ENCODE results near the gene SMKR1.
"Not testable (repeated sequence)": the region's sequence is repeated elsewhere in the genome, so short reads cannot be mapped to it uniquely, and the experiment has no call there.

Gene SMKR1

DNA sequence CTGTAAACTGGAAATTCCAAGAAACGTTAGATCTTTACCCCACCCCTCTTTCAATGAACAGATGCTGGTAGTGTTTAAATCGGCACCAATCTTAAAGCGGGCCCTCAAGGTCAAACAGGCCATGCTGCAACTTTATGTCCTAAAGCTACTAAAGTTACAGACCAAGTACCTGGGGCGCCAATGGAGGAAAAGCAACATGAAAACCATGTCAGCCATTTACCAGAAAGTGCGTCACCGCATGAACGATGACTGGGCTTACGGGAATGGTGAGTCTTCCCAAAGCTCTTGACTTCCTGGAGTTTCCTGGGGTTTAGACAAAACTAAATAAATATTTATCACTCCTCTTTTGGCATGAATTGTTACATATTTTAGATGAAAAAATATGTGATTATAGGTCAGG lies 19.6 kb upstream of the SMKR1 start:
- DNase-seq: no peak

DNA sequence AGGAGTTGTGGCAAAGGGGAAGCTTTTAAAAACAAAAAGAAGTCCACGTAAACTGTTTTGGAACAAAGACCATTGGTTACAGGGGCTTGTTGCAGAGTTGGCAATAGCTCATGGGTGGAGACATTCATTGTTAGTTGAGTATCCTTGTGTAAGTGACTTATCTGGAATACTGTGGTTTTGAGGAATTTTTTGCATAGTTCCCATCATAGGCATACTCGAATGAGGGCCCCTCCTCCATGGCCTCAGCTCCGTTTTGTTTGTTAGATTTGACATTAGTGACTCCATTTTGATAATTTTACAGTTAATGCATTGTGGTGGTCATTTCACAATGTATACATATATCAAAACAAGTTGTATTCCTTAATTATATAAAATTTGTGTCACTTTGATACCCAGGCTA lies 12.8 kb upstream of the SMKR1 start:
- DNase-seq: no peak

- DNase-seq: no peak
Observed at GRCh38 chr7:129492391-129492790, 9.9 kb upstream of the SMKR1 start.

DNA sequence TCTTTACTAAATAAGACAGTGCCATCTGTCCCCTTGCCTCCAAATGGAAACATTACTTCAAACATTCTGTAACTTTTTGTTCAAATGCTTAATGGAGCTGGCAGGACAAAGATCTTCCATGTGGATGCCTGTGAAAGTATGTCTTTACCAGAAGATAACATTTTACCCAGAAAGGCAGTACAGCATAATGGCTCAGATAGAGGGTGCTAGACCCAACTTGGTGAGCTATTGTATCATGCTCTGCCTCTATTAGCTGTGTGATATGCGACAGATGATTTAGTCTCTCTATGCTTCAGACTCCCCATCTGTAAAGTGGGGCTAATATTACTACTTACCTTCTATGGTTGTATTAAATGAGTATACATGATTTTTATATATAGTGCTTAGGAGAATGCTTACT lies 8.8 kb upstream of the SMKR1 start:
- DNase-seq: peak in 1 of 58 donors; percentile 58

DNA sequence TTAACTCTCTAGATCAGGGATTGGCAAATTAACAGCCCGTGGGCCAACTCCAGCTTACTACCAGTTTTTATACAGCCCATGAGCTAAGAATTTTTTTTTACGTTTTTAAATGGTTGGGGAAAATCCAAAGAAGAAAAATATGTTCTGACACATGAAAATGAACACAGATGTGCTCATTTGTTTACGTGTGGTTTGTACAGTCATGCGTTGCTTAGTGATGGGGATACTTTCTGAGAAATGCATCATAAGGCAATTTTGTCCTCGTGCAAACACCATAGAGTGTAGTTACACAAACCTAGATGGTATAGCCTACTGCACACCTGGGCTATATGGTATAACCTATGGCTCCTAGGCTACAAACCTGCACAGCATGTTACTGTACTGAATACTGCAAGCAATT lies 8.3 kb upstream of the SMKR1 start:
- no peak for DNase-seq

DNA sequence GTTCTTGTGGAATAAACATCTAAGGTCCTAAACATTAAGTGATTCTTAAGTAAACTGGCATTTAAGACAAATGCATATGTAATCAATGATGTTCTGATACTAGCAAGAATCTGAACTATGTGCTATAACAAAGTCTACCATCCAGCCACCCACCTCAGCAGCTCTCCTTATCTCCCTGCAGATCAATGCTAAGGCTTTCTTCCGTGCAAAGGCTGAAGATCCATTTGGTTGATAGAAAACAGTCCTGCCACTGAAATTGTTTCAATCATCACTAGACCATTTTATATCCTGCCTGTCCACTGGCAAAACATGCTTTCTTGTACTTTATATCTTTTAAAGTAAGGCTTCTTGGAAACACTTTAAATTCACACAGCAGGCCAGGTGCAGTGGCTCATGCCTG lies 6.3 kb upstream of the SMKR1 start:
- DNase-seq: no peak

GRCh38 chr7:129496653-129497052 lies 5.7 kb upstream of the SMKR1 start:
- no peak for DNase-seq

GRCh38 chr7:129497156-129497555 lies 5.2 kb upstream of the SMKR1 start:
- DNase-seq: no peak

DNA sequence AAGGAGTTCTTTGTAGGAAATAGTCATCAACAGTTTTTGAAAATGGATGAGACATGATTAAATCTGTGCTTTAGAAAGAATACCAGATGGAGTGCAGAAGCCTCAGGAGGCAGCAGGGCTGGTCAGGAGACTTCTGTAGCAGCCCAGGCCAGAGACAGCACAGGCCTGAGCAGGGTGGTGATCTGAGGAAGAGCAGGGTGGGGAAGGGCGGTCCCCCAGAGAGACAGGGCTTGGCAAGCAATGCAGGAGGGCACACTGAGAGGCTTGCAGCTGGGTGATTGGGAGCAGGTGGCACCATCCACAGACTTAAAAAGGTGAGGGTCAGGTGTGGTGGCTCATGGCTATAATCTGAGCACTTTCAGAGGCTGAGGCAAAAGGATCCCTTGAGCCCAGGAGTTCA lies 4.3 kb upstream of the SMKR1 start:
- no peak for DNase-seq

DNA sequence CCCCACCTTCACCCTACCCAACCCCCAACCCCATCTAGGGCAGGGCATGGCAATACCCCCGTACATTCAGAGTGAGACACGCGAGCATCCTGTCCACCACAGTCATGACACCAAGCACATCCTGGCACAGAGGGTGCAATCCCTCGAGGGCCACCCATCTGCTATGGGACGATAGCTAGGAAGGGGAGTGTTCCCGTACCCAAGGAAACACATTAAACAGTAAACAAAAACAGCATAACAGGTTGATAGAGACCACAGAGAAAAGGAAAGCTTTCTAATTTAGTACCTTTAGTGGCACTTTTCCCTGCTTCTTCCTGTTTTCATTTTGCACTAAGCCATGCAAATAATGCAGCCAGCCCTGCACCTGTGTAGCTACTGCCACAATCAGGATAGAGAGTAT lies 2.3 kb upstream of the SMKR1 start:
- DNase-seq: no peak

- peak in 12 of 58 donors; percentile 0 to 59 (median 16) for DNase-seq
Observed at GRCh38 chr7:129502708-129503685, 666 bp downstream of the SMKR1 start.

- no peak for DNase-seq
Observed at GRCh38 chr7:129503725-129504124, 1.4 kb downstream of the SMKR1 start.

- no peak for DNase-seq
Observed at GRCh38 chr7:129512192-129512591, 9.9 kb downstream of the SMKR1 start.

GRCh38 chr7:129513546-129513945 lies 11.2 kb downstream of the SMKR1 start:
- DNase-seq: no peak

GRCh38 chr7:129514683-129515082 lies 12.4 kb downstream of the SMKR1 start:
- DNase-seq: no peak

- no peak for DNase-seq
Observed at GRCh38 chr7:129515381-129515780, 13.1 kb downstream of the SMKR1 start.

- no peak for DNase-seq
Observed at GRCh38 chr7:129517931-129518330, 15.6 kb downstream of the SMKR1 start.

GRCh38 chr7:129519464-129519863 lies 17.1 kb downstream of the SMKR1 start:
- no peak for DNase-seq

DNA sequence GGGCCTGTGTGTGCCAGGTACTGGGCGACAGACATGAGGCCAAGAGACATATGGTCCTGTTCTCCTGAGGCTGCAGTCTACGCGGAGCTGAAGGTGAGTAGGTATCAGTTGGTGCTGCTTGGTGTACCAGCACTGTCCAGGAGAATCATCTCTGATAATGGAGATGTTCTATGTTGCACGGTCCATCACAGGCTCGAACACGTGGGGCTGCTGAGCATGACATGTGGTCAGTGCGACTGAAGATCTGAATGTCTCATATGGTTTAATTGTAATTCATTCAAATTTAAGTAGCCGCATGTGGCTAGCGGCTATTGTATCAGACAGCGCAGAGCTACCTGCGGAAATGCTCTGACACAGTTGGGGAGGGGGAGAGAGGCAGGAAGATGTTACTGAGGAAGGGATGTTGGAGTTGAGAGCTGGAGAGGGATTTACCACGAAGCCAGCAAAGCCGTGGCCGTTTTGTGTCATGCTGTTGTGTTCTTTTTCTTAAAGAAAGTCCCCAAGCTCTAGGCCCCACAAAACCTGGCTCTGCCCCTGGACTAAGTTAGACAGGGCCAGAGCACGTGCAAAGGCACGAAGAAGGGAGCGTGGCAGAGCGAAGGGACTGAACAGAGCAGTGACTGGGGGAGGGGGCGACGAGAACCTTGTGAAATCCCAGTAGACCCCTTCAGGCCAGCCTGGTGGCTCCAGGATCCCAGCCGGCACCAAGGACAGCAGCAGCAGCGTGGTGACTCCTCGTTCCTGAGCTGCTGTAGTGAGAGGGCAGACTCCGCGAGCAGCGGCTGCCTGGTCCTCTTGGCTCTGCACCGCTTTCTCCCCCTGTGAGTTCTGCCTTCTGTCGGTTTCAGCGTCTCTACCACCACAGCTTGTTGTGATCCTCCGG lies 20.0 kb downstream of the SMKR1 start:
- no peak for DNase-seq

DNA sequence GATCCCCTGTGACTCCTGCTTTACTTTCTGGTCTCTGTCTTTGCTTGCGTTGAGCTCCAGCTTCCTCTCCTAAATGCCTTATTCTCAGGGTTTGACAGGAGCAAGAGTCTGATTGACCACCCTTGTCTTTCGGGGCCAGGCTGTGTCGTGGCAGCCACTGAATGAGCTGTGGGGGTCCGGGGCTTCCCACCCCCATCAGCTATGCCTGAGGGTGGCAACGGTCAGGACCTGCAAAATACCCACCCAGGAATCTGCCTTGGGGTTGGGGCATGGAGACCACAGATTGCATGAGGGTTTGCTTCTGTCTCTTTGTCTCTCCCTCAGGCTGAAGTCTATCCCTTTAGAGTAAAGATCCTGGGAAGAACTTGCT lies 20.6 kb downstream of the SMKR1 start:
- DNase-seq: no peak

- DNase-seq: no peak
Observed at GRCh38 chr7:129523924-129524323, 21.6 kb downstream of the SMKR1 start.

DNA sequence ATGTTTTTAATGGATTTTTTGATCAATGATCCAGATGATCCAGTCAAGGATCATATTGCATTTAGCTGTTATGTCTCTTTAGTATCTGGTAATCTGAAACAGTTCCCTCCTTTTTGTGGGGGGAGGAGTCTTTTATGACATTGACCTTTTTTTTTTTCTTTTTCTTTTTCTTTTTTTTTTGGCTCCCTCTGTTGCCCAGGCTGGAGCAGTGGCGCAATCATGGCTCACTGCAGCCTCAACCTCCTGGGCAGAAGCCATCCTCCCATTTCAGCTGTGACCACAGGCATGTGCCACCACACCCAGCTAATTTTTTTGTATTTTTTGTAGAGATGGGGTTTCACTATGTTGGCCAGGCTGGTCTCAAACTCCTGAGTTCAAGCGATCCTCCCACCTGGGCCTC lies 22.1 kb downstream of the SMKR1 start:
- DNase-seq: not testable (repeated sequence)

Measured in anterior cingulate cortex (tissue), 58 donors.